Cerebellar cortex (tissue), 1 donor: Measurements from ENCODE around the gene ADAMTSL1.

Experiments
- DNase-seq: peaks from one replicate; pipeline ENCODE4 v3.0.0-alpha.2; 2015; ENCODE audit warnings: low spot score

The ADAMTSL1 gene

DNA sequence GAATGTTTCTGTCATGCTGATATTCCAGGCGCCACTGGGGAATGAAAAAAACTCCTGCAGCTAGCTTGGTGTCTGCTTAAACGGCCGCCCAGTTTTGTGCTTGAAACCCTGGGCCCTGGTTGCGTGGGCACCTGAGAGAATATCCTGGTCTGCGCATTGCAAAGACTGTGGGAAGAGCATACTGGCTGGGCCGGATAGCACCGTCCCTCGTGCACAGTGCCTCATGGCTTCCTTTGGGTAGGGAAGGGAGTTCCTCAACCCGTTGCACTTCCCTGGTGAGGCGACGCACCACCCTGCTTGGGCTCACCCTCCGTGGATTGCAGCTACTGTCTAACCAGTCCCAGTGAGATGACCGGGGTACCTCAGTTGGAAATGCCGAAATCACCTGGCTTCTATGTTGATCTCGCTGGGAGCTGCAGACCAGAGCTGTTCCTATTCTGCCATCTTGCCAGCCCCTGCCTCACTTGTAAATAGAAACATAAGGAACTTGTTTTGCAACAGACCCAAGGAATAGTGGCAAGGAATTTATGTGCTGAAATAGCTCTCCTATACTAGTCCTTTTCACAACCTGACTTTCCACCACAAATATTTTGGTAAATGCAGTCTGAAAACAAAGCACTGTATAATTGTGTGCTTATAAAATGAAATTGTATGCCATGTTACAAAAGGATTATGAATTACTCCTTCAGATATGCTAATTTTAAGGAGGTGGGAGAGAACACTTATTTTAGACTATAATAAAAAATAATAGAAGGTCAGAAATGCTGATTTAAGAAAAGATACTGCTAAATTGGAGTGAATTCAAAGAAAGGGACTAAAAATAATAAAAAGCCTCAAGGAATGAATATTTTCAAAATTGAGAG is 90.3 kb downstream of the ADAMTSL1 start:
- no peak for DNase-seq

GRCh38 chr9:18566121-18566520 is 92.2 kb downstream of the ADAMTSL1 start:
- no peak for DNase-seq

GRCh38 chr9:18568973-18569372 is 95.0 kb downstream of the ADAMTSL1 start:
- DNase-seq, result no peak

DNA sequence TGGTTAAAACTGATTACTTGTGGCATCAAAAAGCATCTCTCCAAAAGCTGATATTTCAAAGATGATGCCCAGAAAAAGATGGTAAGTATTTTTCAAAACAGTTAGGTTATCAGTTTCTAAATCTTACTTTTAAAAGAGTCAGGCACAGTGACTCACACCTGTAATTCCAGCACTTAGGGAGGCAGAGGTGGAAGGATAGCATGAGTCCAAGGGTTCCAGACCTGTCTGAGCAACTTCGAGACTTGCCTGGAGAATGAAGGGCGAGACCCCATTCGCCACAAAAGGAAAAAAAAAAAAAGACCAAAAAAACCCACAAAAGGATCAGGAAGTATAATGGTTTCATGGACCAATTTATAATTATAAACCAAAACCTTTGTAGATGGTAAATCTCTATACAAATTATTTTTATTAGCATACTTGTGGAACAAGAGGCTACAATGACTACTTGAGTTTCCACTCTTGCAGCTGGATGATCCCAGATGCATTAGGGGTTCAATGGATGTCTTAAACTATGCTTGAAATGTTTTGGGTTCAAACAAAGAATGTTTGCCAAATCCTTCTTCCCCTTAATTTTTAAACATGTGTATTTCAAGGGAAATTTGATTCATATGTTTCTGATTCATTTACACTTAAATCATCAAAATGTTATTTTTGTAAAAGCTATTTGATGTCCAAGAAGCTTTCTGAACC is 96.1 kb downstream of the ADAMTSL1 start:
- no peak for DNase-seq

DNA sequence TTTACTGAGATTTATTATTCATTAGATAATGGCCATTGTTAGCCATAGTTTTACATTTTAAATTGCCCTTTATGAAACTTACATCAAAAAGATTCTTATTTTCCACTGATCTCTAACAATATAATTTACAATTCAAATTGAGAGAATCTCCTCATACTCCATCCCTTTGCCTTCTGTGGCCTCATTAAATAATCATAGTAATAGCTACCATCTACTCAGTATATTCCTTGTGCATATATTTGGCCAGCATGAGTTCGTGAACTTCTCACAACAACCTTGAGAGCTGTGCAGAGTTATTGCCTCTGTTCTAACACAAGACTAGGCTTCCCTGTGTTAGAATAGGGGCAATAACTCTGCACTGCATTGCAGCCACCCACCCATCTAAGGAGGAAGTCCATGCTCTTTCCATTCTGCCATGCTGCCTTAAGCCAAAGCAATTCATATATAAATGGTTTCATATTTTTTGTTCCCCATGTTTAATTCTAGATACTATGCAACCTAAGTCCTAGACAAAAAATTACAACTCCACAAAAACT is 99.1 kb downstream of the ADAMTSL1 start:
- DNase-seq, result no peak

- DNase-seq, result no peak
Measured at GRCh38 chr9:18575686-18576085, 101.7 kb downstream of the ADAMTSL1 start.

DNA sequence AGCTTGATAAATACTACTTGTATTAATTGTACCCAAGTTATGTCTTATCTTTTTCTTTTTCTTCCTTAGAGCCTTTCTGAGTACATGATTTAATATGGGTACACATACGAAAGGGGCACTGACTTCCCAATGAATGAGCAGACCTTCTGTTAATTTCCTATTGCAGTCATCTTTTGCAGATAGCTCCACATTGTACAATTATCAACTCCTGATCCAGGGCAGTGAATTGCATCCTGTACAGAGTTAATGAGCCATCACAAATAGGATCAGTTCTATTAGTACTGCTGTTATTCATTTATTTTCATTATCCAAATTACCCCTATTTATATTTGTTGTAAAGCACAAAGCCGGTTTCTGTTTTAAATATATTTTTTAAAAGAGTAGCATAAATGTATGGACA is 105.6 kb downstream of the ADAMTSL1 start:
- DNase-seq, result no peak

DNA sequence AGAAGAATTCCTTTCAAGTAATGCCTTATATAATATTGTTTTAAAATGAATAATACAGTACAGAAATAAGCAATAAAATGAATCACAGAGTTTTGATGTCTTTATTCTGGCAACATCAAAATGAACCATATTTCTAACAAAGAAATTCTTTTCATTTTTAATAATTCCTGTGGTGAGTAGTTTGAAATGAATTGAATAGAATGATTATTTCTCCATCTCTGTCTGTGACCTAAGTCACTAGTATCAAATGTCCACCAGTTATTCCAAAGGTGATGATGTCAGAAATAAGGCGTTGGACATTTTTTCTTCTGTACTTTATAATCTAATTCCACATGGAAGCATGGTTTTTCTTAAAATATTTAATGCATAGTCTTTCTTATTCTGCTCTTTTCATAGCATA is 106.2 kb downstream of the ADAMTSL1 start:
- DNase-seq, result no peak

GRCh38 chr9:18585996-18586395 is 112.0 kb downstream of the ADAMTSL1 start:
- DNase-seq, result no peak

DNA sequence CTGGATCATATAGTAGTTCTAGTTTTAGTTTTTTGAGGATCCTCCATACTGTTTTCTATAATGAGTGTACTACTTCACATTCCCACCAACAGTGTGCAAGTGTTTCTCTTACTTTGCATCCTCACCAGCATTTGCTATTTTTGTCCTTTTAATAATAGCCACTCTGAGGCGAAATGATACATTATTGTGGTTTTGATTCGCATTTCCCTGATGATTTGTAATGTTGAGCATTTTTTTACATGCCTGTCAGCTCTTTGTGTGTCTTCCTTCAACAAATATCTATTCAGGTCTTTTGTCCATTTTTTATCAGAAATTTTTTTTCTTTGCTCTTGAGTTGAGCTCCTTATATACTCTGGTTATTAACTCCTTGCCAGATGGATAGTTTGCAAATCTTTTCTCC is 114.0 kb downstream of the ADAMTSL1 start:
- no peak for DNase-seq

DNA sequence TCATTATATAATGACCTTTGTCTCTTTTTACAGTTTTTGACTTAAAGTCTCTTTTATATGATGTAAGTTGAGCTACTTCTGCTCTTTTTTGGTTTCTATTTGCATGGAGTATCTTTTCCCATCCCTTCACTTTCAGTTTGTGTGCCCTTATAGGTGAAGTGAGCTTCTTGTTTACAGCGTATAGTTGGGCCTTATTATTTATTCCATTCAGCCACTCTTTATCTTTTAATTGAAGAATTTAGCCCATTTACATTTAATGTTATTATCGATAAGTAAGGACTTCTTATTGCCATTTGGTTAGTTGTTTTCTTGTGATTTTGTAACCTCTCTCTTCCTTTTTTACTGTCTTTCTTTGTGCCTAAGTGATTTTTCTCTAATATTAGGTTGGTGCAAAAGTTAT is 117.3 kb downstream of the ADAMTSL1 start:
- no peak for DNase-seq

- no peak for DNase-seq
Measured at GRCh38 chr9:18594837-18595236, 120.9 kb downstream of the ADAMTSL1 start.

DNA sequence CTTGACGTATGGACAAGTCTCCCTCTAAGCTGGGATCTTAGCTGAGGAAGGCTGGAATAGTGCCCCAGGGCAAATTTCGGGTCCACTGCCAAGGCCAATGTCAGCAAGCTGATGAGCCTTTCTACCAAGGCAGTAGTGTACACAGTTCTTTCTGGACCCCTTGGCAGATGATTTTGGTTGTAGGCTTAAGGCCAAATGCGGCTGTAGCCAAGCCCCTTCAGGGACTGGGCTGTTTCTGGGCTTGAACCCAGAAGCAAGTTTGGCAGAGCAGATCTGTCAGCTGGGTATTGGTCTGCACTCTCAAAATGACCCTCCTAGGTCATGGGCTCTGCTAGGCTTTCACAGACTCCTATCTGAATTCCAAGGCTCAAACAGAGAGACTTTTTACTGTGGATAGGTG is 121.6 kb downstream of the ADAMTSL1 start:
- peak; percentile 27 for DNase-seq

DNA sequence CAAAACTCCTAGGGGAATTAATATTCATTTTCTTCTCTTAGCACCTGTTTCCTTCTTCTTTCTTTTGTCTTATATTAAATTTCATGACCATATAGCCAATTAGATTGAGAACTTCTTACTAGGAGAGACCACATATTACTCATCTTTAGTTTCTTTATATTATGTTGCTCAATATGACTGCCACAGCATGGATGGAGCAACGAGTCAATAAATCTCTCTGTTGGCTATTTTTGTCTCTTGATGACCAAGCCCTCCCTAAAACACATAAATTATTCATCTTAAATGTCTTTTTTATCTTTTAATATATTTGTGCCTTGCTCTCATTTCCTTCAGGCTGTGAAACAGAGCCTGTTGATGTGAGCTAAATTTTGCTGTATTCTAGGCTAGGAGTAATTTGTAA is 123.0 kb downstream of the ADAMTSL1 start:
- no peak for DNase-seq

GRCh38 chr9:18598969-18599368 is 125.0 kb downstream of the ADAMTSL1 start:
- DNase-seq, result no peak

DNA sequence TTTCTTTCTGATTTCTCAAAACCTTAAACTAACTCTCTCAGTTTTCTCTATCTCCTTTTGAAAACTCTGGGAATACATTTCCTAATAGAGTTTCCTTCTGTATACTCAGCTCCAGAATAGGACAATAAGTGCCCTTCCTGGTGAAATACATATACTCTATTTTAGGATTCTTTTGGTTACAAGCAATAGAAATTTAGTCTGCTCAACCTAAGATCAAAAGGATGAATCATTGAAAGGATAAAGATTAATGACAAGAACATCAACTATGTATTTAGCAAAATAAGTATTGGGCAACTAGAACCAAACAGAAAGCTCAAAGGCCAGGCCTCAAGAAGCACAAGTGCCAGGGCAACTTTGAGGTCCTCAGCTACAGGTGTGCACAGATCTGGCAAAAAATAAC is 127.1 kb downstream of the ADAMTSL1 start:
- no peak for DNase-seq

DNA sequence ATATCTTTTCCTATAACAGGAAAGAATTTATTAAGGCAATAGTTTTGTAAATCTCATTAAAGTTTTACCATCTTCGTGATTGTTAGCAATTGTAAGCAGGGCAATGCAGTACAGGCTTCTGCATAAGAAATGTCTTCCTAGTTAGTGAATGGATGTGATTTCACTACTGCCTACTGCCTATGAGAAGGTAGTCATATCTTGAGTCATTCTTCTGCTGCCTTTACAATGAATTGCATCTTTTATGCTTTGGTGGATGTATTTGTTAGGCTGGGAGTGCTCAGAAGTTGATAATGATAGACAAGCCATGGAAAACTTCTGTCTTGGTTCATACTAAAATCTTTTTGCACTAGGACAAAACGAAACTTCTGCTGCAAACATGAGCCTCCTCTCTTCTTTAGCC is 128.0 kb downstream of the ADAMTSL1 start:
- no peak for DNase-seq

DNA sequence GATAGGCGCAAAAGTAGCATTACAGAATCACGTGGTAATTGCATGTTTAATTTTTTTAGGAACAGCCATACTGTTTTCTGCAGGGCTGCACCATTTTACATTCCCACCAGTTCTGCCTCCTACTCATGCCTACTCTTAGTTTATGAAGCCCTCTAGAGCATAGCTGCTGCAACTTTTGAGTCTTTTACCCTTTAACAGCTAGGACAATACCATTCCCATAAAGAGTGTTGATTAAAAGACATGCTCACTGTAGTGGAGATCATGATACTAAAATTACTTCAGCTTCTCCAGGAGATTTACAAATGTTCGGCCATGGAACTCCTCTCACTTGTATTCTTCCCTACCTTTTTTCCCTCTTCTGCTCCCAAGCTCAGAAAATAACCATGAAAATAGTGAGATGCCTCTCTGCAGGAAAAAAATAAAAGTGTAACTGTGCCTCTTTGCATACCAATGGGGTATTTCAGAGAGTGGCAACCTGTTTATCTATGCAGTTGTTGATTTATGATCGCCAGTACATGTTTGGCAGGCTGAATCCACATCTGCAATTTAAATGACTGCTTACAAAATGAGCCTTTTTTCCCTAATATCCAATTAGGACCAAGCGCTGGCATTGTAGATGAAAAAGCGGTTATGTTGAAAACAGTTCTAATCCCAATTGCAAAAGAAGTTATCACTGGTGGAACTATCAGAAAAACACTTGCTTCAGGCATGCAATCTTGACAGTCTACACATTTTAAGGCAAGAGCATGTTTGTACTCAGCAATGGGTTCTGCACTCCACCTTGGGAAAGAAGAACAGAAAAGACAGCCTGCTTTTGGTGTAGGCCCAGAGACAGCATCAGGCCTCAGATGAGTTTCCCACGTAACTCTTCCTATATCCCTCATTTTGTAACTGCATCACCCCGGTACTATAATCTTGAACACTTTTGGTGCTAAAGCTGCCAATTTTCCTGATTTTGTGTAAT is 131.1 kb downstream of the ADAMTSL1 start:
- DNase-seq, result no peak

GRCh38 chr9:18605766-18606180 is 131.8 kb downstream of the ADAMTSL1 start:
- no peak for DNase-seq

- no peak for DNase-seq
Measured at GRCh38 chr9:18606281-18606680, 132.3 kb downstream of the ADAMTSL1 start.

- no peak for DNase-seq
Measured at GRCh38 chr9:18606846-18607245, 132.9 kb downstream of the ADAMTSL1 start.

DNA sequence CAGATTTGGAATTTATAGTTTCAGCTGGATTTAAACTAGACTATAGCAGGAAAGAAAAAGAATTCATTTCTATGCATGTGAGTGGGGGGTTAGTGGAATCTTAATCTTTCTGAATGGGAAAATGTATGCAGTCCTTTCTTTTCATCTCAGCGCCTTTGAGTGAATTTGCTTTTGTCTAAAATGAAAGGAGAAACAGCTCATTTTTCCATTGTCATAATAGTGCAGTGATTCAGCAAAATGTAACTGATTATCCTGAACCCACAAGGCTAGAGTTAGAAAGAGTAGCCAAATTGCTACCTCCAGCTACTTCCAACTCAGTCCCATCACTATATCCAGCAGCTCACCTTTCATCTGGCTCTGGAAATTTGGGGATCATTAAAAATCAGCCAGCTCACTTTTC is 134.4 kb downstream of the ADAMTSL1 start:
- DNase-seq, result no peak
